Epidermal melanocyte (primary cell): Measurements from ENCODE around the gene ZNF598.

ENCODE experiments used
- DNase-seq: peaks from one replicate; pipeline ENCODE4 v3.0.0; 2011; ENCODE audit warnings: low spot score; ENCODE audit not compliant: insufficient read length

ZNF598 gene

DNA sequence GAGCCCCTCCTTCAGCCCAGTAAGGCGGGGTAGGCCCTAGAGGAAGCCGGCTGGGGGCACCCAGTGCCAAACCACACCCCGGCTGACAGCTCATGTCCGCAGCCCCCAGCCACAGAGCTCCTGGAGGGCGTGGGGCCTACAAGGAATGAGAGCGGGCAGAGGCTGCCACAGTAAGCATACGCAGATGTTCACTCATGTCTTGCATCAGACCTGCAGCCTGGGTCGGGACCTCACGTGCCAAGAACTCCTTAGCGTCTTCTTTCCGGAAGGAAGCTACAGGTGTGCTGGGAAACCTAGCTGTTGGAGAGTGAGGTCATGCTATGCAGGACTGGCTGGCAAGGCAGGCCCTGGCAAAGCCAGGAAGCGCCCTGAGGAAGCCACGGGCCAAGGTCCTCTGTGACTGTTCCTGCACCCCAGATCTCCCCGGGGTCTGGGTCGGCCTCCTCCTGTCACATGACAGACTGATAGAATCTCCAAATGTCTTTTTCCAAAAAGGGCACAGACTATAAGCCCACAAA is 1.6 kb downstream of the ZNF598 start:
- DNase-seq: no peak

DNA sequence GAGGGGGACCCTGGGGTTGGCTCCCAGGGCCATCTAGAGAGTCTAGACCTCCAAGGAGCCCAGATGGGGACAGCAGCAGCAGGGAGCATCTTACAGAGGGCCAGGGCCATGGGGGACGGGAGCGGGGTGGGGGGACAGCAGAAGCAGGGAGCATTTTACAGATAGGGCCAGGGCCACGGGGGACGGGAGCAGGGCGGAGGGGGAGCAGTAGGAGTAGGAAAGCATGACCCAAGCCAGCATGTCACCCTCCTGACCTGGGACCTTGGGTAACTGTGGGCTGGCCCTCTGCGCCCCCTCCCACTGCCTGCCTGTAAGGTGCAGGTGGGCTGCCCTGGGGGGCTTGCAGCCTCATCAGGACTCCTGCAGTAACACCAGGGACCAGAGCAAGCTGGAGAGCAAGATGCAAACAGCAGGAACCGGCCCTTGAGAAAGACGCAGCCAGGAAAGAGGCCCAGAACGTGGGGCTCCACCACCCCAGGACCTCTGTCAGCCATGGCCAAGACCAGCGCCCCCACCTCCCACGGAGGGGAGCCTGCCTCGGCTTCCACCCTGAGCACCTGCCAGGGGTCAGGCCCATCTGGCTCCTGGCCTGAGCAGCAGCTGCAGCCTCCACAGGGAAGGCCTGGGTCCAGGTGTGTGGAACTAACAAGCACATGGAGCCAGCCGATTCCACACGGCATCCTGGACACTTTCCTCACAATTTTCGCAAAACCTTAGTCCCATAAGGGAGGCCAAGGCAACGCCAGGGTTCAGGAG is 2.4 kb downstream of the ZNF598 start:
- no peak for DNase-seq

DNA sequence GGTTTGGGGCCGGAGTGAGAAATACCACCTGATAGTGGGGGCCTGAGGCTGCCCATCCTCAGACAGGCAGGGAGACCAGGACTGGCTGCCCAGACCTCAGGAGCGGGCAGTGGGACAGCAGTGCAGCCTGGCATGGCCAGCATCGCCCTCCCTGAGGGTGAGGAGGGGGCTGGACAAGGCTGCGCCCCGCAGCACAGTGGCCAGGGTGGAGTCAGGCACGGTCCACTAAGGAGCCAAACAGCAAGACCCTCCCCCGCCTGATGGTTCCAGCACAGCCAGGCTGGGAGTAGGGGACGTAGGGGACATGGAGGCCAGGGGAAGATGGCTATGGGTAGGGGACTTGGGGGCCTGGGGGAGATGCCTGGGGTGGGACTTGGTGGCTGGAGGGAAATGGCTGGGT is 3.3 kb downstream of the ZNF598 start:
- DNase-seq: no peak

DNA sequence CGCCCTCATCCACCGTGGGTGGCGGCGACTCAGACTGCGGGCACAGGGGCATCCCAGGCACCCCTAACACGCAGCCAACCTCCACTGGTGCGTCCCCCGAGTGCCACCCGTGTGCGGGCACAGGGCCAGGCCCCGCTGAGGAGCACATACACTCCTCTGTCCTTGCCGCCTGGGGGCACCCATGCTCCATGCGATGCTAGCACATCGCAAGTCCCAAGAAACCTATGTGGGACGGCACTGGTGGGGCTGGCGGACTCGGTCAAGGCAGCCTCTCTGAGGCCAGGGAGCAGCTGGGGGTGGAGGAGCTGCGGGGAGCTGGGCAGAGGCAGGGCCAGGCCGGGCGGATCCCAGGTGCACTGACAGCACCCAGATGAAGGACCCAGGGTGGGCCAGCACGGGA is 4.0 kb downstream of the ZNF598 start:
- no peak for DNase-seq

DNA sequence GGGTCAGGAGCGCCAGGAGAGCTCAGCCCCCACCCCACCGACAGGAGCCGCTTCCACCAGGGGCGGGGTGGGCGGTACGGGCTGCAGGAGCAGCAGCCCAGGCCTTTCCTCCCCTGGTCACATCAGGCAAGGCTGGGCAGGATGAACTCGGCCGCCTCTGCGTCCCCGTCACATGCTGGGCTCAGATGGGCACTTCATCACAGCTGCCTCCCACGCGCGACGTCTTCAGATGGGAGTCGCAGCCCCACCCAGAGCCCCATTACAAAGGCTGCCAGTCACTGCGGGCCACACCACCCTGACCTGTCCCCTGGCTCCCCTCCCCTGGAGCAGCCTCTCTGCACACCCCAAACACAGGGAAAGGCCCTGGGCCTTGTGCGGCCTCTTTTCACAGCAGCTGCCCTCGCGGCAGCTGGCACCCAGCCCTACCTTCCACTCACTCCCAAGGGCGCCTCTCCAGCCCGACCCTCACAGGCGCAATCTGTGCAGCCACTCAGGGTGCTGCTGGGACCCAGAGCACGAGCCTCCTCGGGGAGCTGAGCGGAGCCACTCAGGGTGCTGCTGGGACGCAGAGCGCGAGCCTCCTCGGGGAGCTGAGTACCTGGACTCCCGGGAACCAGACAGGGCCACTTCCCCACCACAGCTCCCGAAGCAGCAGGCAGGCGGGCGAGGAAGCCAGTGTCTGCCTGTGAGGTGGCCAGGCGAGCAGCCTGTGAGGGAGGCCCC is 4.7 kb downstream of the ZNF598 start:
- no peak for DNase-seq

DNA sequence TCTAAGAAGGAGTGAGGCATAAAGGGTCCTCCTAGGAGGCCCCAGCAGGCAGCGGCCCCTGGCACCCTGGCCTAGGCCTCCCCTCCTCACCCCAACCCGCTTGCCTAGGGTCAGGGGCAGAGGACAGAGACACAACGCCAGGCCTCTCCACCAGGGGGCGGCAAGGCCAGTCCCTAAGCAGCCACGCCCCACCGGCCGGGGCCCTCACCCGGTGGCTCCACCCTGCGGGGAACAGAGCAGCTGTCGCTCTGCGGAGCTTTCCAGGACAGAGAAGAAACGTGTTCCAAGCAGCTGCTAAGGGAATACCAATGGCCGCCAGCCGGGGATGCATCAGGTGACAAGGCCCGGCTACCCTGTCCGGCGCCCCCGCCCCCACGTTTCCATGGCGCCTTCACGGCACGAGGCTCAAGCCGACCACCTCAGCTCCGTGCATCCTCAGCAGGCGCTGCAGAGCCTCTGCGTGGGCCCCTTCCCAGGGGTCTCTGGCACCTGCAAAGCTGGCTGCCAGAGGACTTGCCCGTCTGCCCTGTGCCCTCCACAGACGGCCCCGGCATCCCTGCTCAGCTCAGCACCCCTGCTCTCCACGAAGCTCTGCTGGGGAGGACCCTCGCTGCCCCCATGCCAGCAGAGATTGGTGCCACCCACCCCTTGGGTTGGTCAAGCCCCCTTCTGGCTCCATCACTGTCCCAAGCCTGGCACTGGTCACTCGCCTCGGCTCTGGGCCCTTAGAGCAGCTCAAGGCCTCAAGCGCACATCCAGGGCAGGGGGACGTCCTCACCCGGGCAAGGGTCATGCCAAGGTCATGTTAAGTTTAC is 5.6 kb downstream of the ZNF598 start:
- DNase-seq: peak; percentile 93

DNA sequence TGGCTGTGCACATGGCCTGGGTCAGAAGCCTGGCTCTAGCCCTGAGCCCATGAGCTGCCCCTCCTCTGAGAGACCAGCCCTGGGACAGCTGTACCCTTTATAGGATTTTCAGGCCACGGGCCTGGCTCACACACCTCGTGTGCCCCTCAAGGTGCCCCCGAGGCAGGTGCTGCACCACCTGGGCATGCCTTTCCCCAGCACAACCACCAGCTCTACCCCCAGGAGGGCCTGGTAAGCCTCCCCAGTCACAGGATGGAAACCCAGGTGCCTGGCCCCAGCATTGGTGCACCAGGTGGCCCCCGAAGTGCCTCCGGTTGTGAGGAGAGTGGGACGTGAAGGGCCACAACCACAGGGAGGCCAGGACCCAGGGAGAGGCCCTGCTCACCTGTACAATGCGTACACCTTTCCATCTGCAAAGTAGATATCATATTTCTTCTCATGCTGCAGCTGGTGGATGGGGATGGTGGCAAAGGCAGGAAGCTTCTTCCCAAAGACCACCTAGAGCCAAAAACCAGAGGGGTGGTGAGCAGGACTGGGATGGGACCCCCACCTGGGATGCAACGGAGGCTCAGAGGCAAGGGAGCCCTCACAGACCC is 6.3 kb downstream of the ZNF598 start:
- DNase-seq: no peak

DNA sequence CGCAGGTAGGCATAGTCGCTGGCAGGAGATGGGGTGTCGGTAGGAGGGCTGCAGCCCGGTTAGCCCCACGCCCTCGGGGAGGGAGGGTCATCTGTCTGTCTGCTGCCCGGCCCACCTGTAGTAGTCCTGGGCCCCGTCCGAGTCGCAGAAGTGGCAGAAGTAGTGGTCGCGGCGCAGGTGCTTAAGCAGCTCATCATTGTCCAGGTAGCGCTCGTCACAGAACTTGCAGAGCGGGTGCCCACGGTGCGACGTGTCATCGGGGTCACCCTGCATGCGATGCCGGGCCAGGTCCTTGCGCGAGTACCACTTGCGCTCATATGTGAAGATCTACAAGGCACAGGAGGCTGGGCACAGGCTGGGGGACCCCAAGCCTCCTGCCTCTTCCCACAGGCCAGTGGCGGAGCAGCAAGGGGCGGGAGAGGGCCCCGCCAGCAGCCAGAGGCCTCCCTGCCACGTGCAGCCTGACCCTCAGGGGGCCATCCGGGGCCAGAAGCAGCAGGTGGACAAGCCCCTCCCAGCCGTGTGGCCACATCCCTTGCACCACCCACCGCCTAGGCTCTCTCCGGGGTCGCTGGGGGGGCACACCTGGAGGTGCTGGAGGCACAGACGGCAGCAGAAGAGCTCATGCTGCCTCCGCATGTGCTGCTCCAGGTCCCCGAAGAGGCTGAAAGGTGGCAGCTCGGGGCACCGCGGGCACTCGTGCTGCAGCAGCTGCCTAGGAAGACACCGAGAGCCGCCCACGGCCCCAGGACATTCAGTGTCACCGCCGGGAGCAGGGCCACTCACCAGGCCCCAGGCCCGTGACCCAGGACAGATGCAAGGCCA is 7.0 kb downstream of the ZNF598 start:
- no peak for DNase-seq

DNA sequence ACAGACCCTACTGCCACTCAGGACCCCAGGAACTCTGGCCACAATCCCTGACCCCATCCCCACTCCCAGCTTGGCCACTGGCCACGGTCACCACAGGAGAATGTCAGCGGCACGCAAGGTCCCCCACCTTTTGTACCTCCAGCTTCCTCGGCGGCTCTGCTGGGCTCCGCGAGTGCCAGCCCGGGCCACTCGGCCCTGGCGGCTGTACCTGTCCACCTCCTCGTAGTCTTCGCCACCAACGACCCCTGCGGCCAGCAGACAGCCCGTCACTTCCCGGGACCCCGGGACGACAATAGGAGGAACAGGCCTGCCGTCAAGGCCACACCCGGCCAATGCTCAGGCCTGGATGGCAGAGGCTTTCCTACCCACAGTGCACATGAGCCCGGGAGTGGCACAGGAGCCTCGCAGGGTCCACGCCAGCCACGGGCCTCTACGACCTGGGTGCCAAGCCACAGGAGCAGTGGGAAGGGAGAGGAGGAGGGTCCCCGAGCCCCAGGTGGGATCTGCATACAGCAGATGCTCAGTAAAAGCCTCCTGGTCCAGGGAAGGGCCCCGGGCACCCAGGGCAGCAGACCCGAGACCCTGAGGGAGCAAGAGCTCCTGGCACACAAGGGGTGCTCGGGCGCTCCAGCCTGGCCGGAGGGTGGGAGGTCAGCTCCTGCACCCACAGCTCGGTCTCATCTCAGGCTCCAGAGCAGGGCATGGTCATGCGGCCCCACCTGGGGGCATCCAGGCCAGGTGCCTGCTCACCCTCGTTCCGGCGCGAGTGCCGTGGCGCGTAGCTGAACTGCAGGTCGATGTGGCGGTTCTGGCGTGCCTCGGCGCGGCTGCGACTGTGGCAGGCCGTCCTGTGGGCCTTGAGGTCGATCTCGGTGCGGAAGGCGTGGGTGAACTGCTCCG is 7.9 kb downstream of the ZNF598 start:
- no peak for DNase-seq

DNA sequence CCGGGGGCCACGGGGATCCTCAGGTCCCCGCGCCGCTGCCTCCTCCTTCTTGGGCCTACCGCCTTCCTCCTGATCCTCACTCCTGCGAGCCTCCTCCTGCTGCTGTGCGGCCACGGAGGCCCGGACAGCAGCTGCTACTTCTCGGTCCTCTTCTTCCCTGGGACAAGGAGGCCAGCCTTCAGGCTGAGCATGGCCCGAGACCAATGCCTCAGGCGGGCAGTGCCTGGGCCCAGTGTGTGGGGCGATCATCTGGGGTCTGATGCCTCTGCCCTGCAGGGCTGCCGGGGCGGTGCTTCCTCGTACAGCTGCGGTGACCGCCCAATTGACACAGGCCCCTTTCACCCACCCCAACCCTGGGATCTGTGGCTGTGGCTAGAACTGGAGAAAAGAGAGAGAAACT is 8.6 kb downstream of the ZNF598 start:
- DNase-seq: no peak

DNA sequence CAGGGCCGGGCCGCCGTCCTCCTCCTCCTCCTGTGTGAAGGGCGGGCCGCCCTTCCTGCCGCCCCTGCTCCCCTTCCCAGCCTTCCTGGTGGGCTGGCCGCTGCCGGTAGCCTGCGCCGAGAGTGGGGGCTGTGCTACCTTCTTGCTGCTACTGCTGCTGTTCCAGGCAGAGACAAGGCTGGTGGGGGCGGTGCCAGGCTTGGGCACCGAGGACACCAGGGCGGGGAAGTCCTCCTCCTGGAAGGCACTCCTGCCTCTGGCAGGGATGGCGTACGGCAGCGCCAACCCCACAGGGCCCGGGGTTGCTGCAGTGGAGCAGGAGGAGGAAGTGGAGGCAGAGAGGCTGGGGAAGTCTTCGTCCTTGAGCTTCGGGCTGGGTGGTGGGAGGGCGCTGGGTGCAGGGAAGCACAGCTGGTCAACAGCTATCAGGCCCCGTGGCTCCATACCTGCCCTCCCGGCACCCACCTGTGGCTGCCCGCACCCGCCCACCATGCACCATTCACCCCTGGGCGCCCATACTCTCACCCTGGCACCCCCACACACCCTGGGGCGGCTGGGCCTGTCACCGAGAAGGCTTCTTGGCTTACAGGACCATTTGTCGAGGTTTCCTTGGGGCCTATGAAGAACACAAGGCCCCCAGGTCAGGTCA is 9.6 kb downstream of the ZNF598 start:
- no peak for DNase-seq

DNA sequence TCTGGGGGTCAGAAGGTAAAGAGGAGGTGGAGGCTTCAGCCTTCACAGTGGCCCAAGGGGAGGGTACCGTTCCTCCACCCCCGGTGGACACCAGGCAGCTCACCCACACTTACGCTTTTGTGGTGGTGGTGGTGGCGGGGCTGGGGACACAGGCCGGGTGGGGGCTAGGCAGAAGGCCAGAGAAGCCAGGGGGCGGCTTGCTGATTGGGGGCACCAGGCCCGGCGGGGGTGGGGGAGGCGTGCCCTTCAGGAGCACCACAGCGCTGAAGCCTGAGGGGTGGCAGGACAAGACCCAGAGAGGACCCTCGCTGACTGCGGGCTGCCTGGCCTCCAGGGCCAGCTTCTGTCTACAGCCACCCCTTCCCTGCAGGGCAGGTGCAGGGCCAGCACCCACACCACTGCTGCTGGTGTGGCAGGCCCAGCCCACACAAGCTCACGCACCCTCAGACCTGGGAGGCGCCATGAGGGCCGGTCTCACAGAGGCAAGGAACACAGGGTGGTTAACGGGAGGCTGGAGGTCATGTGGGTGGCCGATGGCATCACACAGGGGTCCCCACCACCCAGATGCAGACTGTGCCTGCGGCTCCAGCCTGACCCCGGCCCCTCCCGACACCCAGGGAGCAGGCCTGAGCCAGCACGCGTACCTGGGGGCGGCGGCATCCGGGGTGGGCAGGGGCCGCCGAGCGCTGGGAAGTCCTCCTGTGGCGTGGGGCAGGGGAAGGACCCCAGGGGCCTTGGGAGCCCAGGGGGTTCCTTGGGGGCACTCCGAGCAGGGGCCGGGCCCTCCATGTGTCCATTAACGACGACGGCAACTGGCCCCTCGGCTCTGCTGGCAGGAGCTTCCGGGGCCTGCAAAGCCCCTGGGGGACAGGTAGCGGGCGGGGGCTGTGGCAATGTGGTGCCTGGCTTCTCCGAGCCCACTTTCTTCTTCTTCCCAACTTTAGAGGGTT is 10.5 kb downstream of the ZNF598 start:
- no peak for DNase-seq

DNA sequence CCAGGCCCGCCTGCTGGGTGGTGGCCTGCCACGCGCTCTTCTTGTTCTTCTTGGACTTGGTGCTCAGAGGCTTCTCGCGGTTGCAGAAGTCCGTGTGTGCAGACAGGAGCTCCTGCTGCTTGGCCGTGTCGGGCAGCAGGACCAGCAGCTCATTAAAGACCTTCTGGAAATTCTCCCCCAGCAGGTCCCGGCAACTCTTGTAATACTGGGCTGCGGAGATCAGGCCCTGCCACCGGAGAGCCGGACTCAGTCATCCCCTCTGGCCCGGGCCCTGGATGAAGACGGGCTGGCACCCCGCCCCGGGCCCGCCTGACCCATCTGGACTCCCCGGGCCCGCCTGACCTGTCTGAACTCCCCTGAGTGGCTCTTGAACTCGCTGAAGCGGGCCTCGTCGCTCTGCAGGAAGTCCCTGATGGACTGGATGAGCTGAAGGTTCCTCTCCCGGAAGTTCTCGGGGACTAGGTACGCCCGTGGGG is 11.2 kb downstream of the ZNF598 start:
- no peak for DNase-seq

DNA sequence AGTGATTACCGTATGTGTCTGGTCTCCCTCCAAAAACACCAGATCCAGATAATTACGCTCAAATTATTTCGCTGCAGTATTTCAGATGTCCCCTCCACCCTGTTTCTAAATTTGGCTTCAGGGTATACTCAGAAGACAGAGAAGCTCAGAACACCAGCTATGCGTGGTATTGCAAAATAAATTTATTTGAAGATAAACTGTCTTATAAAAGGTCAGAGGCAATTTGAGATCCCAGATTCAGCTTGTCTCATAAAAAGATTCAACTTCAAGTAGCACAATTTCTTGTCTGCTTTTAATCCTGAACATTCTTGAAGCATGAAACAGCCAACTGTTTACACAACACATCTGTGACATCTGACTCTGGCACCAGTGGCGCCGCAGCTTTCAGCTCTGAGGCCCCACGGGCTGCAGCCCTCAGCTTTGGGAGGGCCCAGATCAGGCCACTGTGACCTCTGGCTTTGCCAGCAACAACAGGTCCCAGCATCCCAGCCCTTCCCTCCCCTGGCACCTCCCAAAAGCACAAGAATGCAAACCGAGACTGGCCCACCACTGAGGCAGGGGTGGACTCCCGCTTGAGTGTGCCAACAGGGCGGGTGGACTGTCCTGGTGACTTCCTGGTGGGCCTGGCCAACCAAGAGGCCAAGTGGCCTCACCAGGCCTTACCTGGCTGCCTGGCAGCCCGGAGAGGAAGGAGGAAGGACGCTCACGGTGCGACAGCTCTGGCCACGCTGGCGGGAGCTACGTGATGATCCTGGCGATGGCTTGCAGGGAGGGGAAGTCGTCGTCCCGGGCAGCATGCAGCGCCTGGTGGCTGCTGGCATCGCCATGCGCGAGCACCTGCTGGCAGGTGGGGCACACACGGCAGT is 11.9 kb downstream of the ZNF598 start:
- DNase-seq: no peak

DNA sequence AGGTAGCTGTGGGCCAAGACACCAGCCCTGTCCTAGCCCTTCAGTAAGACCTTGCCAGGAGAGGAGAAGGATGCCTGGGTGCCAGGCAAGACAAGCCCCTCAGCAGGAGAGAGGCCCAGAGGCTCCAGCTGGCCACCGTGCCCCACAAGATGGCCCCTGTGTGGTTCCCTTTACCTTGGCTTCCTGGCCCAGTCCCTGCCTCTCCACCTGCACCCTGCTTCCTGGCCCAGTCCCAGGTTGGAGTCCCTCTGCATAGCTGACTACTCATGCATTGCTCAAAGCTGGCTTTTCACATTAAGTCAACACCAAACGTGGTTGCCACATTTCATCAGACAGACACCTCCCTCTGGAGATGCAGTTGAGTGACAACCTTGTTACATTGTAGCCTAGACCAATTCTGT is 15.9 kb downstream of the ZNF598 start:
- no peak for DNase-seq

DNA sequence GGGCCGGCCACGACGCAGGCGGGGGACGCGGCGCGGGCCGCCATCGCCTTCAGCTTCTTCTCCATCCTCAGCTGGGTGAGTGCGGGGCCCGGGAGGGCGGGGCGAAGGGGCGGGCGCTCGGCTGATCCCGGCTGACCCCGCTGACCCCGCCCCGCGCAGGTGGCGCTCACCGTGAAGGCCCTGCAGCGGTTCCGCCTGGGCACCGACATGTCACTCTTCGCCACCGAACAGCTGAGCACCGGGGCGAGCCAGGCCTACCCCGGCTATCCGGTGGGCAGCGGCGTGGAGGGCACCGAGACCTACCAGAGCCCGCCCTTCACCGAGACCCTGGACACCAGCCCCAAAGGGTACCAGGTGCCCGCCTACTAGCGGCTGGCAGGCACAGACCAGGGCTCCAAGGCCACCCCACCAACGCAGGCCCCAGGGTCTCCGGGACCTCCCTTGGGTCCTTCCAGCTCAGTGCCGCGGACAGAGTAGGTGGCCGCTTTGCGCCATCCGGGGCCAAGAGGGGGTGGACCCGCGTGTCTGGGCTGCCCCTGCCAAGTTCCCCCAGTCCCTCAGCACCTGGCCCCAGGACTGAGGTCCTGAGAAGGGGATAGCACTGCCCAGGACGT is 16.8 kb downstream of the ZNF598 start:
- DNase-seq: no peak
